ENCODE data around the gene TMEM175. TPM values are rescaled to one million over a fixed set of nuclear protein-coding genes. Genes with fewer than 3 reads are reported as not detected.
A peak's percentile ranks its signal among the peaks of the same experiment; 100 is the strongest.

Gene TMEM175
- total and polyA plus RNA-seq, 2 donors (not counting 1 experiment from before 2014, with no cell fraction given): 44.4 to 432 TPM

- no peak for DNase-seq
- 11% methylated on average over 20 of the region's 25 CpGs for WGBS (ENCODE audit: insufficient coverage)
Observed at GRCh38 chr4:996997-997374, 64.7 kb downstream of the TMEM175 start.

More at GRCh38 chr4:996997-997374, 64.7 kb downstream of the TMEM175 start:
- H3K9me3 ChIP-seq (ENCODE audit: control extremely low read depth in 1 of 3, control insufficient read depth in 2 of 3, insufficient read depth in 1 of 3, low read length in 2 of 3): peaks cover 0 to 32% (median 0%) of the 10 kb centered on the region in 3 donors
- CTCF ChIA-PET: no interaction called here
- no peaks in the 10 kb centered on the region for H3K79me2 ChIP-seq (ENCODE audit: control insufficient read depth, insufficient read depth, low read length)
- no peak overlapping the region for H3K4me3 ChIP-seq (ENCODE audit: control extremely low read depth in 1 of 5, extremely low read depth in 1 of 5, insufficient read depth in 1 of 5, low read depth in 2 of 5, low read length in 4 of 5)
- H4K20me1 ChIP-seq (ENCODE audit: control insufficient read depth, insufficient read depth, low read length, poor library complexity, severe bottlenecking): peaks cover 8% of the 10 kb centered on the region
- no peaks in the 10 kb centered on the region for H3K9me3 Mint-ChIP-seq (ENCODE audit: insufficient read depth)
- peaks cover 13% of the 10 kb centered on the region for H3K27me3 Mint-ChIP-seq
- H3K27me3 ChIP-seq (replicated peaks in 1 of 4; ENCODE audit: control extremely low read depth in 1 of 4, control insufficient read depth in 3 of 4, insufficient read depth in 4 of 4, low read length in 3 of 4): peaks cover 0 to 52% (median 22%) of the 10 kb centered on the region in 4 experiments
- H2AFZ ChIP-seq (ENCODE audit: insufficient read depth, low read depth, low read length, poor library complexity, severe bottlenecking): no peak overlapping the region
- no peak for ATAC-seq (ENCODE audit: low read depth)
- H3K27ac Mint-ChIP-seq: no peak overlapping the region
- H3K4me1 ChIP-seq (ENCODE audit: control insufficient read depth in 2 of 2, insufficient read depth in 2 of 2, low read length in 2 of 2): peaks cover 23 to 27% of the 10 kb centered on the region in 2 donors
- peak overlapping the region; percentile 72 for H3K4me2 ChIP-seq (replicated peaks; ENCODE audit: low read depth, low read length, poor library complexity, severe bottlenecking)
- no peak for TF ChIP-seq CTCF (IDR thresholded peaks at IDR 0.05)
- no peak for TF ChIP-seq EZH2 (IDR thresholded peaks at IDR 0.05; ENCODE audit: borderline replicate concordance, insufficient read depth, low read depth, low read length, poor library complexity, severe bottlenecking)
- H3K27ac ChIP-seq (ENCODE audit: low read length in 2 of 2): no peak overlapping the region
- H3K4me1 Mint-ChIP-seq: peaks cover 29% of the 10 kb centered on the region
- POLR2A ChIA-PET: no interaction called here
- intact Hi-C loops (cut with micrococcal nuclease): no loop called here
- no peaks in the 10 kb centered on the region for H3K36me3 ChIP-seq (replicated peaks in 1 of 2; ENCODE audit: control extremely low read depth in 1 of 2, control insufficient read depth in 1 of 2, extremely low read depth in 1 of 2, insufficient read depth in 2 of 2, low read length in 1 of 2)
- no peak overlapping the region for H3K9ac ChIP-seq (ENCODE audit: low read length)
- H3K4me3 Mint-ChIP-seq: peak overlapping the region; percentile 44
